Peyer's patch (tissue), 4 donors: ENCODE measurements around the gene MAN1B1. TPM values are rescaled to one million over a fixed set of nuclear protein-coding genes. Genes with fewer than 3 reads are reported as not detected.

Source experiments
- DNase-seq, 3 donors: peaks; one replicate each; pipeline ENCODE4 v3.0.0-alpha.2; 2017 to 2019
- H3K27ac ChIP-seq, 4 donors: fragments of 200-600 bp; sonication (generic); one replicate each; pipeline ENCODE4 v1.5.1; 2016 to 2019
- H3K27me3 ChIP-seq, 2 donors: fragments of 200-600 bp; sonication (generic); one replicate each; pipeline ENCODE4 v1.5.1; 2019
- H3K36me3 ChIP-seq, 3 donors: fragments of 200-600 bp; sonication (generic); one replicate each; pipeline ENCODE4 v1.5.1; 2016 to 2019
- H3K4me1 ChIP-seq, 4 donors: fragments of 200-600 bp; sonication (generic); one replicate each; pipeline ENCODE4 v1.5.1; 2016 to 2019
- H3K4me3 ChIP-seq, 4 donors: fragments of 200-600 bp; sonication (generic); 1 replicate in 3 of 4; 2 replicates in 1 of 4; pipeline ENCODE4 v1.5.1; 2016 to 2019; ENCODE audit warnings: mild to moderate bottlenecking in 1 of 4
- H3K9me3 ChIP-seq, 4 donors: fragments of 200-600 bp; sonication (generic); one replicate each; pipeline ENCODE4 v1.5.1; 2016 to 2019; ENCODE audit warnings: mild to moderate bottlenecking in 1 of 4
- CTCF ChIP-seq, 6 experiments: fragments of 450-650 bp in 4 of 6; fragments of 200-600 bp in 2 of 6; sonication (generic) in 1 of 6; IDR thresholded peaks; one replicate each; pipeline ENCODE4 v1.5.1; 2017 to 2019; ENCODE audit warnings: antibody characterized with exemption in 6 of 6, mild to moderate bottlenecking in 3 of 6, moderate library complexity in 1 of 6
- POLR2A ChIP-seq, 2 donors: fragments of 450-650 bp; IDR thresholded peaks; one replicate each; pipeline ENCODE4 v1.5.1; 2017; ENCODE audit warnings: antibody characterized with exemption in 2 of 2, mild to moderate bottlenecking in 2 of 2, moderate library complexity in 2 of 2
- total RNA-seq, 4 donors: library from RNA; depleted of rRNA; stranded (reverse); fragments of >200 nt; gene quantifications; one replicate each; pipeline ENCODE4 v1.1.0, GENCODE V29; 2016

MAN1B1 gene
- total RNA-seq, 4 donors from 2014 or later = 42.7 to 74.7 (median 61.0) TPM

- peak in 2 of 3 donors; percentile 67 to 69 for DNase-seq
- peaks cover 4 to 49% (median 19%) of the 10 kb centered on the region in 4 donors for H3K4me1 ChIP-seq
- peaks cover 0 to 9% (median 0%) of the 10 kb centered on the region in 3 donors for H3K36me3 ChIP-seq
- no peaks in the 10 kb centered on the region for H3K9me3 ChIP-seq
- no peaks in the 10 kb centered on the region for H3K27me3 ChIP-seq
- TF ChIP-seq CTCF (IDR thresholded peaks at IDR 0.05) (no peak), POLR2A (IDR thresholded peaks at IDR 0.05) (no peak)
- H3K4me3 ChIP-seq = no peak overlapping the region
- H3K27ac ChIP-seq = peak overlapping the region in 1 of 4 donors; percentile 42
Observed at GRCh38 chr9:137074657-137075274, 12.0 kb upstream of the MAN1B1 start.

GRCh38 chr9:137075275-137075775 lies 11.5 kb upstream of the MAN1B1 start:
- Histone ChIP-seq H3K4me1 (peaks cover 4 to 45% (median 16%) of the 10 kb centered on the region in 4 donors), H3K9me3 (no peaks in the 10 kb centered on the region), H3K4me3 (no peak overlapping the region), H3K27me3 (no peaks in the 10 kb centered on the region), H3K36me3 (peaks cover 0 to 12% (median 0%) of the 10 kb centered on the region in 3 donors), H3K27ac (peak overlapping the region in 1 of 4 donors; percentile 42)
- TF ChIP-seq CTCF (IDR thresholded peaks at IDR 0.05) = no peak
- no peak for TF ChIP-seq POLR2A (IDR thresholded peaks at IDR 0.05)
- no peak for DNase-seq

GRCh38 chr9:137076636-137077009 lies 10.2 kb upstream of the MAN1B1 start:
- H3K27me3 ChIP-seq = no peaks in the 10 kb centered on the region
- no peak for TF ChIP-seq CTCF (IDR thresholded peaks at IDR 0.05)
- no peak for TF ChIP-seq POLR2A (IDR thresholded peaks at IDR 0.05)
- H3K4me1 ChIP-seq = peaks cover 4 to 35% (median 12%) of the 10 kb centered on the region in 4 donors
- H3K4me3 ChIP-seq = peak overlapping the region; percentile 56 to 75 (median 72)
- H3K9me3 ChIP-seq = no peaks in the 10 kb centered on the region
- peak overlapping the region; percentile 43 to 82 (median 58) for H3K27ac ChIP-seq
- no peak for DNase-seq
- H3K36me3 ChIP-seq = peaks cover 0 to 19% (median 0%) of the 10 kb centered on the region in 3 donors

DNA sequence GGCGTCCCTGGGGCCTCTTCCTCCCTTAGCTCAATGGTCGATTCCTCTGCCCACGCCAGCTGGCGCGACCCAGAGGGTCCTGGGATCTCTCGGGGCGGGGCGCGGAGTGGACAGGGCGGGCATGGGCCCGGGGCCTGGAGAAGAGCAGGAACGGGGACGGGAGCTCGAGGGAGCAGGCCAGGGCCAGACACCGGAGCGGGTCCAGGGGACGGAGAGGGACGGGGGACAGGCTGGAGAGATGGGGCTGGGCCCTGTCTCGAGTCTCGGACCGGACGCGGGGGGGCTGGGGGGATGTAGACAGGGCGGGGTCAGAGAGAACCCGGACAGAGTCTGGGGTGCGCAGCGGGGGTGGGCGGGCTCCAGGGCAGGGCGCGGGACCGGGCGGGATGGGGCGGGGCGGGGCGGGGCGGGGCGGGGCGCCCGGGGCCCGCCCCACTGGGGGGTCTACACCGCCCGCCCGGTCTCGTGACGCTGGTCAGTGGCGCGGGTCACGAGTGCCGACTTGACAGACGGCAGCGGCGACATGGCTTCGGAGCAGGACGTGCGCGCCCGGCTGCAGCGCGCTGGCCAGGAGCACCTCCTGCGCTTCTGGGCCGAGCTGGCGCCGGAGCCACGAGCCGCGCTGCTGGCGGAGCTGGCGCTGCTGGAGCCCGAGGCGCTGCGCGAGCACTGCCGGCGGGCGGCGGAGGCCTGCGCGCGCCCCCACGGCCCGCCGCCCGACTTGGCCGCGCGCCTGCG lies 9.6 kb upstream of the MAN1B1 start, which contains the start of gene UAP1L1:
TSS of gene UAP1L1 (plus strand) at position 508 of the 738 bp plus-strand sequence. CDS start at position 524, 16 bp downstream.
- Histone ChIP-seq H3K27me3 (no peaks in the 10 kb centered on the region), H3K4me1 (peaks cover 4 to 35% (median 12%) of the 10 kb centered on the region in 4 donors), H3K9me3 (no peaks in the 10 kb centered on the region), H3K27ac (peak within 1 kb of the TSS; percentile 43 to 82 (median 68)), H3K4me3 (peak within 1 kb of the TSS; percentile 56 to 75 (median 72)), H3K36me3 (peaks cover 0 to 19% (median 0%) of the 10 kb centered on the region in 3 donors)
- peak; percentile 74 to 90 (median 87) for DNase-seq
- TF ChIP-seq POLR2A (IDR thresholded peaks at IDR 0.05) (no peak), CTCF (IDR thresholded peaks at IDR 0.05) (no peak)

GRCh38 chr9:137077758-137078693 lies 8.8 kb upstream of the MAN1B1 start:
- Histone ChIP-seq H3K27ac (peak overlapping the region in 3 of 4 donors; percentile 58 to 82 (median 77)), H3K27me3 (no peaks in the 10 kb centered on the region), H3K4me3 (peak overlapping the region; percentile 56 to 75 (median 72)), H3K9me3 (no peaks in the 10 kb centered on the region), H3K36me3 (peaks cover 0 to 19% (median 0%) of the 10 kb centered on the region in 3 donors), H3K4me1 (peaks cover 4 to 35% (median 12%) of the 10 kb centered on the region in 4 donors)
- DNase-seq = peak in 2 of 3 donors; percentile 64 to 80
- TF ChIP-seq CTCF (IDR thresholded peaks at IDR 0.05) = no peak
- no peak for TF ChIP-seq POLR2A (IDR thresholded peaks at IDR 0.05)
